BJ (cell line): ENCODE results near the gene EP400. TPM values are rescaled to one million over a fixed set of nuclear protein-coding genes. Genes with fewer than 3 reads are reported as not detected.

Source experiments
- CTCF ChIA-PET: fragments of 350-600 bp; formaldehyde crosslinking; extraction: SDS; loops from one replicate; lab custom pipeline; 2021; ENCODE audit warnings: antibody characterized with exemption, inconsistent platforms; lab: Yijun Ruan, JAX
- POLR2A ChIA-PET: fragments of 300-600 bp; sonication (Branson Sonifier 250); formaldehyde crosslinking; extraction: SDS; loops from one replicate; lab custom pipeline; 2021; ENCODE audit warnings: antibody characterized with exemption; lab: Charles Lee
- DNase-seq: peaks from one replicate; pipeline ENCODE4 v3.0.0-alpha.2; 2011; ENCODE audit warnings: low read depth
- H3K27me3 ChIP-seq: 2 replicates; pipeline ENCODE4 v1.6.0; 2011; ENCODE audit warnings: low read length; ENCODE audit not compliant: control insufficient read depth, insufficient read depth
- H3K36me3 ChIP-seq: 2 replicates; pipeline ENCODE4 v1.5.1; 2011; ENCODE audit warnings: low read length; ENCODE audit not compliant: control insufficient read depth, insufficient read depth
- H3K4me3 ChIP-seq: 2 replicates; pipeline ENCODE4 v1.5.1; 2011; ENCODE audit warnings: low read depth, mild to moderate bottlenecking, control low read depth, low read length
- CTCF ChIP-seq: IDR thresholded peaks from 2 replicates; pipeline ENCODE4 v1.5.1; 2011; ENCODE audit warnings: low read depth, mild to moderate bottlenecking, control low read depth, inconsistent platforms, low read length, moderate library complexity; ENCODE audit not compliant: insufficient read depth
- polyA plus RNA-seq: library from polyadenylated mRNA; depleted of rRNA; stranded (reverse); fragments of >200 nt; gene quantifications from 2 replicates; pipeline ENCODE4 v1.2.3, GENCODE V29; 2011

Gene EP400
- polyA plus RNA-seq, 1 experiment = 2.5 TPM

- Histone ChIP-seq H3K4me3 (no peak overlapping the region), H3K36me3 (peaks cover 42% of the 10 kb centered on the region), H3K27me3 (no peaks in the 10 kb centered on the region)
- DNase-seq = no peak
- ChIA-PET CTCF (no interaction called here), POLR2A (no interaction called here)
- TF ChIP-seq CTCF = no peak
Observed at GRCh38 chr12:132063491-132063890, 113.7 kb downstream of the EP400 start.

DNA sequence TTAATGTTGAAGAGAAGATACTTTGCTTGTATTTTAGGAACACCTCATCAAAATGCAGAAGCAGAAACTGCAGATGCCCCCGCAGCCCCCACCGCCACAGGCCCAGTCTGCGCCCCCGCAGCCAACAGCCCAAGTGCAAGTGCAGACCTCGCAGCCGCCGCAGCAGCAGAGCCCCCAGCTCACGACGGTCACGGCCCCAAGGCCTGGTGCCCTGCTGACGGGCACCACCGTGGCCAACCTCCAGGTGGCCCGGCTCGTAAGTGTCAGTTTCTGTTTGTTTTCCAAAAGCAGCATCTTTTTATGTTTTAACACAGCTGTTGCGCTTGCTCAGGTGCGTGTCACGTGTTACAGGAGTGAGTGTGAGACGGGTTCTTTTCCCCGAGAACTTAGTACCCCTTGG is 114.9 kb downstream of the EP400 start:
- Histone ChIP-seq H3K4me3 (no peak overlapping the region), H3K36me3 (peaks cover 48% of the 10 kb centered on the region), H3K27me3 (no peaks in the 10 kb centered on the region)
- ChIA-PET CTCF (no interaction called here), POLR2A (no interaction called here)
- TF ChIP-seq CTCF = no peak
- DNase-seq = no peak

DNA sequence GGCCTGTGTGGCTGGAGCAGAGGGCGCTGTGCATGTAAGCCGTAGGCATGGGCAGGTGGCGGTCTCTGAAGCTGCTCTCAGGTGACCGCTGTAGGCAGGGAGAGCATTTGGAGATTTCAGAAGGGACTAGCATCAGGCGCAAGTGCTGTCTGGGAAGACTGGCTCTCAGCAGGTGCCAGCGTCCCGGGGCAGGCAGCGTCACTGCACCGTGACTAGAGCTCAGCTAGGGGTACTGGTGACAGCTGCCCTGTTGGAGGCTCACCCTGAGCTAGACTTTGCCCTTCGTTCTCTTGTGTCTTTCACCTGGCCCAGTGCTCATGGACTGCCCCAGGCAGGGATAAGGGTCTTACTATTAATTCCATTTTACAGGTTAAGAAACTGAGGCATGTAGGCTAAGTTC is 115.5 kb downstream of the EP400 start:
- peaks cover 49% of the 10 kb centered on the region for H3K36me3 ChIP-seq
- ChIA-PET CTCF (no interaction called here), POLR2A (no interaction called here)
- no peak for TF ChIP-seq CTCF
- H3K27me3 ChIP-seq = no peaks in the 10 kb centered on the region
- no peak overlapping the region for H3K4me3 ChIP-seq
- DNase-seq = no peak

- Histone ChIP-seq H3K27me3 (no peaks in the 10 kb centered on the region), H3K4me3 (no peak overlapping the region), H3K36me3 (peaks cover 49% of the 10 kb centered on the region)
- no peak for TF ChIP-seq CTCF
- POLR2A ChIA-PET = no interaction called here
- CTCF ChIA-PET = no interaction called here
- no peak for DNase-seq
Observed at GRCh38 chr12:132065609-132066344, 116.0 kb downstream of the EP400 start.

DNA sequence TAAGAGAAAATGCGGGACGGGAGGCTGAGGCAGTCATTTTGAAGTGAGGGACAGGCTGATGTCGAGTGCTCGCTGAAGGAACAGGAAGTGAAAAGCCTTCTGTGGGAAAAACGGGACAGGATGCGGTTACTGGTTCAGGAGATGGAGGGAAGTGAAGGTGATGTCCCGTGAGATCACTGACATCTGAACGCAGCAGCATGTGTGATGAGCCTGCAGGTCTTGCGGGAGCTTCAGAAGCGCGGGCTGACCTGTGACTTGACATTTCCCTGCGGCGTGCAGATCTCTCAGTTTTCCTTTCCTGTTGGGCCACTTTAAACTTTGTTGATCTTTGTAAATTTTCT is 116.6 kb downstream of the EP400 start:
- Histone ChIP-seq H3K27me3 (no peaks in the 10 kb centered on the region), H3K36me3 (peaks cover 47% of the 10 kb centered on the region), H3K4me3 (no peak overlapping the region)
- no peak for TF ChIP-seq CTCF
- ChIA-PET POLR2A (no interaction called here), CTCF (no interaction called here)
- DNase-seq = no peak
